GM23338 (cell line): Measurements from ENCODE around the gene MYRF. TPM values are rescaled to one million over a fixed set of nuclear protein-coding genes. Genes with fewer than 3 reads are reported as not detected.

Experiments used
- ATAC-seq: fragments of 200-7000 bp; cut with Tn5 transposase; 3 replicates; pipeline ENCODE4 v1.9.1; 2020
- DNase-seq: peaks from one replicate; pipeline ENCODE4 v3.0.0-alpha.2; 2015; ENCODE audit warnings: low spot score
- H2AFZ ChIP-seq: fragments of 200-600 bp; sonication (generic); 2 replicates; pipeline ENCODE4 v1.8.0; 2016; ENCODE audit warnings: antibody characterized with exemption, mild to moderate bottlenecking, moderate library complexity
- H3F3A ChIP-seq: fragments of 200-600 bp; sonication (generic); replicated peaks from 2 replicates; pipeline ENCODE4 v1.8.0; 2017; ENCODE audit warnings: antibody characterized with exemption, mixed run types, low read depth
- H3K27ac ChIP-seq: fragments of 200-600 bp; sonication (generic); 2 replicates; pipeline ENCODE4 v1.6.1; 2016; ENCODE audit warnings: low read depth
- H3K27me3 ChIP-seq: fragments of 200-600 bp; sonication (generic); 2 replicates; pipeline ENCODE4 v1.8.0; 2016; ENCODE audit warnings: mild to moderate bottlenecking, mixed run types, moderate library complexity; ENCODE audit not compliant: insufficient read depth
- H3K36me3 ChIP-seq: fragments of 200-600 bp; sonication (generic); 2 replicates; pipeline ENCODE4 v1.8.0; 2016; ENCODE audit warnings: mild to moderate bottlenecking; ENCODE audit not compliant: insufficient read depth
- H3K4me1 ChIP-seq: fragments of 200-600 bp; sonication (generic); 2 replicates; pipeline ENCODE4 v1.8.0; 2016; ENCODE audit warnings: mild to moderate bottlenecking, moderate library complexity; ENCODE audit not compliant: insufficient read depth
- H3K4me2 ChIP-seq: fragments of 200-600 bp; sonication (generic); 2 replicates; pipeline ENCODE4 v1.7.1; 2017; ENCODE audit warnings: mixed run types
- H3K4me3 ChIP-seq: fragments of 200-600 bp; sonication (generic); 2 replicates; pipeline ENCODE4 v1.6.1; 2016; ENCODE audit warnings: mixed run types
- H3K79me2 ChIP-seq: fragments of 200-600 bp; sonication (generic); replicated peaks from 2 replicates; pipeline ENCODE4 v1.8.0; 2017; ENCODE audit warnings: mild to moderate bottlenecking; ENCODE audit not compliant: insufficient read depth
- H3K9me2 ChIP-seq: fragments of 200-600 bp; sonication (generic); 2 replicates; pipeline ENCODE4 v1.8.0; 2017; ENCODE audit not compliant: insufficient read depth
- H4K20me1 ChIP-seq: fragments of 200-600 bp; sonication (generic); replicated peaks from 2 replicates; pipeline ENCODE4 v1.8.0; 2017; ENCODE audit warnings: mild to moderate bottlenecking; ENCODE audit not compliant: insufficient read depth
- H3K27ac Mint-ChIP-seq: 2 replicates; pipeline ENCODE4 v1.8.0; 2020; ENCODE audit warnings: inconsistent platforms, mild to moderate bottlenecking, moderate library complexity, mixed read lengths
- H3K27me3 Mint-ChIP-seq: 3 replicates; pipeline ENCODE4 v1.8.0; 2022; ENCODE audit warnings: low read depth, mild to moderate bottlenecking, moderate library complexity, mixed read lengths, inconsistent platforms; ENCODE audit not compliant: insufficient read depth, poor library complexity
- H3K36me3 Mint-ChIP-seq: 3 replicates; pipeline ENCODE4 v1.8.0; 2021; ENCODE audit warnings: low read depth, mild to moderate bottlenecking, inconsistent platforms, moderate library complexity, mixed read lengths
- H3K4me1 Mint-ChIP-seq: 3 replicates; pipeline ENCODE4 v1.8.0; 2020; ENCODE audit warnings: mild to moderate bottlenecking, inconsistent platforms, mixed read lengths
- H3K4me3 Mint-ChIP-seq: 3 replicates; pipeline ENCODE4 v1.8.0; 2021; ENCODE audit warnings: moderate library complexity, mild to moderate bottlenecking, inconsistent platforms, mixed read lengths
- H3K9me3 Mint-ChIP-seq: 3 replicates; pipeline ENCODE4 v1.8.0; 2020; ENCODE audit warnings: moderate library complexity, mild to moderate bottlenecking, inconsistent platforms, mixed read lengths
- CREB1 ChIP-seq: fragments of 250-450 bp; sonication (Bioruptor Pico); IDR thresholded peaks from 2 replicates; pipeline ENCODE4 v1.5.0; 2020; ENCODE audit warnings: low read depth, mild to moderate bottlenecking, moderate library complexity
- CTCF ChIP-seq, 2 experiments: fragments of 200-600 bp in 1 of 2; sonication (generic) in 1 of 2; conservative IDR thresholded peaks; 2 replicates each; pipeline versions ENCODE4 v1.5.1 to v1.6.1; 2016 to 2017; ENCODE audit warnings: antibody characterized with exemption in 2 of 2, low read depth in 2 of 2, mild to moderate bottlenecking in 2 of 2, moderate library complexity in 1 of 2
- ETS1 ChIP-seq: IDR thresholded peaks from 2 replicates; pipeline ENCODE4 v1.6.1; 2016; ENCODE audit warnings: antibody characterized with exemption
- EZH2 ChIP-seq: fragments of 200-600 bp; sonication (generic); IDR thresholded peaks from one replicate; pipeline ENCODE4 v1.8.0; 2017; ENCODE audit warnings: antibody characterized with exemption, mild to moderate bottlenecking, low read depth; ENCODE audit not compliant: unreplicated experiment
- EZH2phosphoT487 ChIP-seq: fragments of 200-600 bp; sonication (generic); IDR thresholded peaks from one replicate; pipeline ENCODE4 v1.8.1; 2018; ENCODE audit warnings: antibody characterized with exemption; ENCODE audit not compliant: unreplicated experiment
- JUNB ChIP-seq: IDR thresholded peaks from one replicate; pipeline ENCODE4 v1.6.1; 2016; ENCODE audit warnings: antibody characterized with exemption; ENCODE audit not compliant: unreplicated experiment
- NANOG ChIP-seq: IDR thresholded peaks from 2 replicates; pipeline ENCODE4 v1.6.1; 2016; ENCODE audit warnings: antibody characterized with exemption, borderline replicate concordance
- POLR2AphosphoS5 ChIP-seq: IDR thresholded peaks from 2 replicates; pipeline ENCODE4 v1.6.1; 2016; ENCODE audit warnings: antibody characterized with exemption, low read depth
- REST ChIP-seq: IDR thresholded peaks from one replicate; pipeline ENCODE4 v1.6.1; 2018; ENCODE audit warnings: antibody characterized with exemption; ENCODE audit not compliant: unreplicated experiment
- STAT1 ChIP-seq: IDR thresholded peaks from one replicate; pipeline ENCODE4 v1.6.1; 2016; ENCODE audit warnings: antibody characterized with exemption; ENCODE audit not compliant: unreplicated experiment
- ZNF114 ChIP-seq: fragments of 250-450 bp; sonication (Bioruptor Pico); IDR thresholded peaks from 2 replicates; pipeline ENCODE4 v1.5.0; 2020; ENCODE audit warnings: mild to moderate bottlenecking, moderate library complexity
- ZNF331 ChIP-seq: fragments of 250-450 bp; sonication (Bioruptor Pico); IDR thresholded peaks from 2 replicates; pipeline ENCODE4 v1.5.0; 2020; ENCODE audit warnings: low read depth, mild to moderate bottlenecking, moderate library complexity
- ZNF462 ChIP-seq: fragments of 250-450 bp; sonication (Bioruptor Pico); IDR thresholded peaks from 2 replicates; pipeline ENCODE4 v1.5.0; 2020; ENCODE audit warnings: mild to moderate bottlenecking, moderate library complexity
- polyA plus RNA-seq: library from polyadenylated mRNA; unstranded; fragments of >200 nt; fragmentation: Nextera tagmentation; extraction: Ambion mirVana; gene quantifications from 2 replicates; pipeline ENCODE4 v1.2.1, GENCODE V29; 2016
- total RNA-seq: library from RNA; depleted of rRNA; stranded (reverse); fragments of >200 nt; shearing (Covaris generic); gene quantifications from 2 replicates; pipeline ENCODE4 v1.2.3, GENCODE V29; 2014

MYRF gene
- total and polyA plus RNA-seq, 2 experiments from 2014 or later = 1.9 to 5.5 TPM

GRCh38 chr11:61773356-61773755 lies 20.9 kb downstream of the MYRF start:
- Histone ChIP-seq H3K27ac (no peak overlapping the region), H3K79me2 (no peaks in the 10 kb centered on the region), H3K9me2 (no peaks in the 10 kb centered on the region), H3K4me3 (no peak overlapping the region), H3K27me3 (no peaks in the 10 kb centered on the region), H2AFZ (no peak overlapping the region), H3K36me3 (no peaks in the 10 kb centered on the region), H3K4me2 (no peak overlapping the region), H3F3A (0 out of 2 replicates have a peak, but pooled peaks cover 2% of the 10 kb centered on the region), H4K20me1 (no peaks in the 10 kb centered on the region), H3K4me1 (peaks cover 6% of the 10 kb centered on the region)
- peaks cover 8% of the 10 kb centered on the region for H3K27me3 Mint-ChIP-seq
- 0 out of 3 replicates have a peak, but pooled peaks cover 3% of the 10 kb centered on the region for H3K9me3 Mint-ChIP-seq
- H3K4me3 Mint-ChIP-seq = no peak overlapping the region
- H3K4me1 Mint-ChIP-seq = peaks cover 27% of the 10 kb centered on the region
- peaks cover 3% of the 10 kb centered on the region; the same call in 2 of the 3 replicates for H3K36me3 Mint-ChIP-seq
- TF ChIP-seq CTCF (conservative IDR thresholded peaks at IDR 0.05; ENCODE audit: low read depth in 2 of 2) = no peak
- TF ChIP-seq STAT1 = no peak
- TF ChIP-seq CREB1 (CRISPR knock-in tag) = no peak
- no peak for TF ChIP-seq ETS1
- no peak for TF ChIP-seq ZNF462
- no peak for TF ChIP-seq EZH2
- TF ChIP-seq JUNB = no peak
- no peak for TF ChIP-seq ZNF331
- TF ChIP-seq NANOG = no peak
- TF ChIP-seq ZNF114 (CRISPR knock-in tag) = no peak
- TF ChIP-seq EZH2phosphoT487 = no peak
- no peak for TF ChIP-seq REST
- TF ChIP-seq POLR2AphosphoS5 = no peak
- no peak overlapping the region for H3K27ac Mint-ChIP-seq
- ATAC-seq (no peak), DNase-seq (no peak)
